GM21529 (cell line): Measurements from ENCODE around the gene LTB4R.
A peak's percentile ranks its signal among the peaks of the same experiment; 100 is the strongest.
"Not testable (repeated sequence)": the region's sequence is repeated elsewhere in the genome, so short reads cannot be mapped to it uniquely, and the experiment has no call there.

Experiments
- ATAC-seq: cut with Tn5 transposase; IDR thresholded peaks from one replicate; pipeline ENCODE4 v1.9.1; 2021; ENCODE audit not compliant: unreplicated experiment

Gene LTB4R

GRCh38 chr14:24338843-24339242 lies 27.5 kb downstream of the LTB4R start:
- ATAC-seq, result no peak

GRCh38 chr14:24339284-24340151 lies 28.2 kb downstream of the LTB4R start, which contains the start of gene RIPK3:
Gene RIPK3 (minus strand): TSS chr14:24339991. CDS start chr14:24339826, 165 bp downstream.
- ATAC-seq, result peak; percentile 93

GRCh38 chr14:24340606-24341005 lies 29.3 kb downstream of the LTB4R start:
- no peak for ATAC-seq

GRCh38 chr14:24342889-24343288 lies 31.6 kb downstream of the LTB4R start:
- no peak for ATAC-seq

- ATAC-seq, result no peak
These were observed 32.7 kb downstream of the LTB4R start for GRCh38 chr14:24343795-24344660.

GRCh38 chr14:24347134-24347533 lies 35.8 kb downstream of the LTB4R start:
- no peak for ATAC-seq

- ATAC-seq, result no peak
These were observed 36.9 kb downstream of the LTB4R start for GRCh38 chr14:24348186-24348585.

- no peak for ATAC-seq
These were observed 38.4 kb downstream of the LTB4R start for GRCh38 chr14:24349742-24350141.

- ATAC-seq, result no peak
These were observed 40.2 kb downstream of the LTB4R start for GRCh38 chr14:24351517-24351916.

GRCh38 chr14:24353559-24354481 lies 42.5 kb downstream of the LTB4R start:
- ATAC-seq, result no peak

GRCh38 chr14:24354482-24354825 lies 43.2 kb downstream of the LTB4R start:
- ATAC-seq, result not testable (repeated sequence)

- ATAC-seq, result no peak
These were observed 43.7 kb downstream of the LTB4R start for GRCh38 chr14:24355009-24355408.

- no peak for ATAC-seq
These were observed 44.9 kb downstream of the LTB4R start for GRCh38 chr14:24356208-24356607.

GRCh38 chr14:24360281-24360680 lies 49.0 kb downstream of the LTB4R start:
- ATAC-seq, result no peak

GRCh38 chr14:24361326-24361725 lies 50.0 kb downstream of the LTB4R start:
- no peak for ATAC-seq

GRCh38 chr14:24362241-24362960 lies 51.1 kb downstream of the LTB4R start:
- no peak for ATAC-seq

GRCh38 chr14:24363401-24363800 lies 52.1 kb downstream of the LTB4R start:
- no peak for ATAC-seq

- no peak for ATAC-seq
These were observed 53.5 kb downstream of the LTB4R start for GRCh38 chr14:24364841-24365240.

GRCh38 chr14:24365600-24366412 lies 54.5 kb downstream of the LTB4R start:
- ATAC-seq, result peak; percentile 30

- no peak for ATAC-seq
These were observed 55.1 kb downstream of the LTB4R start for GRCh38 chr14:24366413-24366720.
